ENCODE data around the gene SPRYD3.
"Not testable (repeated sequence)": the region's sequence is repeated elsewhere in the genome, so short reads cannot be mapped to it uniquely, and the experiment has no call there.

SPRYD3 gene

GRCh38 chr12:53113136-53113705, 34.0 kb upstream of the SPRYD3 start:
- no peak for DNase-seq
- Histone ChIP-seq H3K36me3 (no peaks in the 10 kb centered on the region), H3K4me3 (no peak overlapping the region), H3K27ac (peak overlapping the region; percentile 2 to 80), H3K9me3 (no peaks in the 10 kb centered on the region), H3K27me3 (no peaks in the 10 kb centered on the region), H3K4me1 (peaks cover 0 to 44% (median 12%) of the 10 kb centered on the region in 4 donors)
- TF ChIP-seq CTCF (IDR thresholded peaks at IDR 0.05): no peak
- intact Hi-C loops (cut with DNase I; ENCODE audit: low total_unique reads): no loop called here

- intact Hi-C loops (cut with DNase I; ENCODE audit: low total_unique reads); DNase-seq: not testable (repeated sequence)
Observed at GRCh38 chr12:53112431-53112830, 33.2 kb upstream of the SPRYD3 start.

GRCh38 chr12:53107122-53107521, 27.9 kb upstream of the SPRYD3 start:
- H3K4me1 ChIP-seq: peaks cover 4 to 38% (median 17%) of the 10 kb centered on the region in 4 donors
- no peak overlapping the region for H3K4me3 ChIP-seq
- peak overlapping the region; percentile 57 to 61 for H3K27ac ChIP-seq
- intact Hi-C loops (cut with DNase I; ENCODE audit: low total_unique reads): no loop called here
- H3K9me3 ChIP-seq: no peaks in the 10 kb centered on the region
- H3K36me3 ChIP-seq: peaks cover 3 to 4% (median 3%) of the 10 kb centered on the region in 3 donors
- no peak for DNase-seq
- no peaks in the 10 kb centered on the region for H3K27me3 ChIP-seq
- TF ChIP-seq CTCF (IDR thresholded peaks at IDR 0.05): no peak

More at GRCh38 chr12:53112431-53112830, 33.2 kb upstream of the SPRYD3 start:
- H3K4me1 ChIP-seq: peaks cover 0 to 45% (median 13%) of the 10 kb centered on the region in 4 donors
- H3K4me3 ChIP-seq, H3K27me3 ChIP-seq, H3K36me3 ChIP-seq, H3K27ac ChIP-seq, H3K9me3 ChIP-seq: not testable (repeated sequence)

DNA sequence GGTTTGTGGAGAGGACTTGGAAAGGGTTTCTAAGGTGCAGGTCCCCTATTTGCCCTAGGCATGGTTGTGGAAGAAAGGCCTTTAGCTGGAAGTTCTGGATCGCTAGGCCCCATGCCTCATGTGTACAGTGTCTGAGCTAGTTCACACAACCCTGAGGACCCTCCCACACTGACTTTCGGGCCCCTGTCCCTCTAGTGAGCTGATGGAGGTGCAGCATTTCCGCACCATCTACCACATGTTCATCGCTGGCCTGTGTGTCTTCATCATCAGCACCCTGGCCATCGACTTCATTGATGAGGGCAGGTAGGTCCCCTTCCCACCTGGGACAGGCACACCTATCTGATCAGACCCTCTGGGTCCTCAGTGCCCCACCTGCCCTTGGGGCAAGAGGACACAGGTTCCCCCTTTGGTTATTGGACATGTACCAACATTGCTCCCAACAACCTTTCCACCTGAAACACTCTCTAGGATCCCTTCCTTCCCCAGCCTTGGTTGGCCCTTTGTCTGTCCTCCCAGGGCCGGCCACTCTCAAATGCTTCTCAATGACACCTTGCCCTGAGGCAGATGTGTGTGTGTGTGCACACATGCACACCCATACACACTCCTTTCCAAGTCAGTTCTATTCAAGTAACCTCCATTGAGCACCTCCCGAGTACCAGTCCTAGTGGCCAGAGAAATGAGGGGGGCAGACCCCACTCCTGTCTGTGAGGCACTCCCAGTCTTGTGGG, 26.7 kb upstream of the SPRYD3 start:
- intact Hi-C loops (cut with DNase I; ENCODE audit: low total_unique reads): no loop called here
- H3K4me3 ChIP-seq: no peak overlapping the region
- no peak for TF ChIP-seq CTCF (IDR thresholded peaks at IDR 0.05)
- H3K27ac ChIP-seq: peak overlapping the region; percentile 57 to 61
- no peak for DNase-seq
- no peaks in the 10 kb centered on the region for H3K27me3 ChIP-seq
- peaks cover 4 to 39% (median 17%) of the 10 kb centered on the region in 4 donors for H3K4me1 ChIP-seq
- H3K9me3 ChIP-seq: no peaks in the 10 kb centered on the region
- peaks cover 14 to 16% (median 16%) of the 10 kb centered on the region in 3 donors for H3K36me3 ChIP-seq

DNA sequence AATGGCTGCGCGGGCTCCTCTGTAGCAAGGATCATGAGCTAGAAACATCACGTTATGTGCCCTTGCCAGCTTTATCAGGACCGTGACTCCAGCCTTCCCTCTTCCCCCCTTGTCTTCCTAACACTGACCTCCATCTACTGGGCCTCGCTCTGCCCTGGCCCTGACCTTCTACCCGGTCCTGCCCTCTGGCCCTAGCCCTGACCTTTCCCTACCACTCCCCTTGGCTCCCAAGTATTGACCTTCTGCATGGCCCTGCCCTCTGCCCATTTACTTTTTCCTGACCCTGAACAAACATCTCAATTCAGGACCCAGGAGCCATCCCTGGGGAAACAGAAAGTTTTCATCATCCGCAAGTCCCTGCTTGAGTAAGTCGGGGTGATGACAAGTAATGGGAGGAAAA, 26.1 kb upstream of the SPRYD3 start:
- H3K9me3 ChIP-seq: no peaks in the 10 kb centered on the region
- no peak for DNase-seq
- no peaks in the 10 kb centered on the region for H3K27me3 ChIP-seq
- intact Hi-C loops (cut with DNase I; ENCODE audit: low total_unique reads): no loop called here
- H3K27ac ChIP-seq: peak overlapping the region; percentile 20 to 61
- no peak overlapping the region for H3K4me3 ChIP-seq
- peaks cover 20 to 23% (median 22%) of the 10 kb centered on the region in 3 donors for H3K36me3 ChIP-seq
- TF ChIP-seq CTCF (IDR thresholded peaks at IDR 0.05): no peak
- peaks cover 4 to 45% (median 20%) of the 10 kb centered on the region in 4 donors for H3K4me1 ChIP-seq

DNA sequence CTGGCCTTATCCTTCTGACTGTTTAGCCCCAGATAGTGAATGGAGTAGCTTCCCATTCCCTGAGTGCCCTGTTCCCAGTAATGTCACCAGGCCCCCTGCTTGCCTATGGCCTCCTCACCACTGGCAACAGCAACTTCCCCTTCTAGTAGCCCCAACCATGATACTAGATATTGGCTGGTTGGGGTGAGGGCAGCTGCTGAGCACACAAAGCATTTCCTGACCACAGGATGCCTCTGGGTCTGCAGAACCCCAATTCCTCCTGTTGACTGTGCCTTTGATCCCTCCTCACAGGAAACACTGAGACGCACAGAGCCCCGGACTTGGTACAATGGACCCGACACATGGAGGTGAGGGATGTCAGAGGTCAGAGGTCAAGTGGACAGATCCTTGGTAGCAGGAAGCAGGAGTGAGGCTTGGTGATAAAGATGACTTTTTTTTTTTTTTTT, 24.7 kb upstream of the SPRYD3 start:
- H3K27me3 ChIP-seq: no peaks in the 10 kb centered on the region
- H3K4me1 ChIP-seq: peaks cover 4 to 56% (median 26%) of the 10 kb centered on the region in 4 donors
- no peak for DNase-seq
- peaks cover 20 to 23% (median 22%) of the 10 kb centered on the region in 3 donors for H3K36me3 ChIP-seq
- no peak overlapping the region for H3K4me3 ChIP-seq
- H3K27ac ChIP-seq: peak overlapping the region in 1 of 2 donors; percentile 10
- no peaks in the 10 kb centered on the region for H3K9me3 ChIP-seq
- intact Hi-C loops (cut with DNase I; ENCODE audit: low total_unique reads): no loop called here
- no peak for TF ChIP-seq CTCF (IDR thresholded peaks at IDR 0.05)

All from tibial artery (tissue), 4 donors.